ENCODE results near the gene DHH.

Gene DHH

GRCh38 chr12:49043241-49043640, 51.4 kb downstream of the DHH start:
- H3K27ac ChIP-seq, result no peak overlapping the region
- TF ChIP-seq CTCF (conservative IDR thresholded peaks at IDR 0.05) (no peak), ZFX (IDR thresholded peaks at IDR 0.05) (no peak)

DNA sequence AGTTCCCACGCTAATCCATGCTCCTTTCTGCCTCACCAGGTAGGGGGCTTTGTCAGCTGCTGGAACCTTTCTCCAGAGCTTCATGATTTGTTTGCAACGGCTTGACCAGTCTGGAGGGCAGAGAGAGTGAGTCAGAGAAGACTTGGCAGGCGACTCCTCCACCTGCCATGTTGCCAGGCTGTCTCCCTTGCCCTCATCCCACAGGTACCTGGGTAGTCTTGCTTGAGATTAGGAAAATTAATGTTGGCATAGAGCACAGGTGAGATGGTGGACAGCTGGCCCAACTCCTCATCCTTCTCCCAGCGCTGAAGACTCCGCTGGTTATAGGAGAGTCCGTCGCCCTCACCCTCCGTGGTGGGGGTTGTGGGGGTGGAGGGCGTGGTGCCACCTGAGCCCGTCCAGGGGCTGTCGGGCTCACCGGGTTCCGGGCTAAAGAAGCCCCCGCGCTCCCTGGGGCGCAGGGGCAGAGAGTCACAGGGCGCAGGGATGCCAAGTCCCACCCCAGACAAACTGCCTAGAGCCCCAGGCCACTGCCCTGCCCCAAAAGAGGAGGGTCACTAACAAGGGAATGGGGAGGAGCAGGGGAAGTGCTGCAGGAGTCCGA, 52.6 kb downstream of the DHH start:
- no peak overlapping the region for H3K27ac ChIP-seq
- TF ChIP-seq CTCF (conservative IDR thresholded peaks at IDR 0.05) (no peak), ZFX (IDR thresholded peaks at IDR 0.05) (no peak)

DNA sequence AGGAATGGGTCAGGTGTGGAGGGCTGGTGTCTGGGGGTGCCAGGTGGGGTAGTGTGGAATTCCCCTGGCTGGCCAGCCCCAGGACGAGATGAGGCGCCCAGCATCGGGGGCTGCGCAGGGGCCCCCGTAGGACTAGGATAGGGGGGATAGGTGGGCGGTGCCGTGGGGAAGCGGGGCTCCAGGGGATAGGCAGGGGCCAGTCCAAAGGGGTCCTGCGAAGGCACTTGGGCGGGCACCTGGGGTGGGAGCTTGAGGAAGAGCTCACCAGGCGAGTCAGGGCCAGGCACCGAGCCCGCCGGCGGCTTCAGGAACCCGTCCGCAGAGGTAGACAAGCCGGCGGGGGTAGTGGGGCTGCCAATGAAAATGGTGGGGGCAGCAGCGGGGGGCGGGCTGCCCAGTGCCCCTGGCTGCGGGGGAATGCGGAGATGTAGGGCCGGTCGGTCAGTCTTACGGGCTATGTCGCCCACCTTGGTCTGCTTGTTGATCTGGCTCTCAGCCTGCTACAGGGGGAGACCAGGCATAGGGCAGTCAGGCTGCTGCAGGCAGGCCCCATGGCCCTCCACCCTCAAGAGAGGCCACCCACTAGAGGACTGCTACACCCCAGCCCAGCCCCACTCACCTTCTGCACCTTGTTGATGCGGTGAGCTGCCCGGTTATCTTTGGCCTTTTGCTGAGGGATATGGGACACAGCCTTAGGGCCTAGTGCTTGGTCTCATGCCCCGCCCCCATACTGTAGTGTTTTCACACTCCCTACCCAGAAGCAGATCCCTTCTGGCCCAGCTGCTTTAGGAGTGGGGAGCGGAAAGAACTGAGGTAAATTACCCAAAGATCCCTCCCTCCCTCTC, 53.3 kb downstream of the DHH start:
- H3K27ac ChIP-seq, result no peak overlapping the region
- TF ChIP-seq CTCF (conservative IDR thresholded peaks at IDR 0.05), result no peak
- TF ChIP-seq ZFX (IDR thresholded peaks at IDR 0.05), result no peak

DNA sequence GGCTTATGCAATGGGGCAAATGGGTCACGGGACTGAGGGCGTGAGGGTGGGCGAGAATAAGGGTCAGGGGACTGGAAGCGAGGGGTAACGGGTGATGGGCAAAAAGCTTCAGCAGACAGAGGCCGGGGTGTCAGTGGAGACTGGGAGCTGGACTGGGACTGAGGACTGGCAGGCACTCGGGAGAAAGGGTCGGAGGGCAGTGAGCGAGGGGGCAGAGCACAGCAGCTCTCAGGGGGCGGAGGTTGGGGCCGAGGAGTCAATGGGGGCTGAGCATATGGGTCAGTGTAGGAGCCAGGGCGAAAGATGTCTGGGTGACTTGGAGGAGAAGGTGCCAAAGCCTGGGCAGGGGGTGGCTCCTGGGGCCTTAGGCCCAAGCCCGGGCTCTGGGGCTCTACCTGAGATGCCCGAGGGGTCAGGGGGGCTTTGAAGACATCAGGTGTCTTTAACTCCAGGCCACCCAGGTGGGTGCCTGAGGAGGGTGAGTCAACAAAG, 54.2 kb downstream of the DHH start:
- TF ChIP-seq ZFX (IDR thresholded peaks at IDR 0.05) (no peak), CTCF (conservative IDR thresholded peaks at IDR 0.05) (no peak)
- no peak overlapping the region for H3K27ac ChIP-seq

DNA sequence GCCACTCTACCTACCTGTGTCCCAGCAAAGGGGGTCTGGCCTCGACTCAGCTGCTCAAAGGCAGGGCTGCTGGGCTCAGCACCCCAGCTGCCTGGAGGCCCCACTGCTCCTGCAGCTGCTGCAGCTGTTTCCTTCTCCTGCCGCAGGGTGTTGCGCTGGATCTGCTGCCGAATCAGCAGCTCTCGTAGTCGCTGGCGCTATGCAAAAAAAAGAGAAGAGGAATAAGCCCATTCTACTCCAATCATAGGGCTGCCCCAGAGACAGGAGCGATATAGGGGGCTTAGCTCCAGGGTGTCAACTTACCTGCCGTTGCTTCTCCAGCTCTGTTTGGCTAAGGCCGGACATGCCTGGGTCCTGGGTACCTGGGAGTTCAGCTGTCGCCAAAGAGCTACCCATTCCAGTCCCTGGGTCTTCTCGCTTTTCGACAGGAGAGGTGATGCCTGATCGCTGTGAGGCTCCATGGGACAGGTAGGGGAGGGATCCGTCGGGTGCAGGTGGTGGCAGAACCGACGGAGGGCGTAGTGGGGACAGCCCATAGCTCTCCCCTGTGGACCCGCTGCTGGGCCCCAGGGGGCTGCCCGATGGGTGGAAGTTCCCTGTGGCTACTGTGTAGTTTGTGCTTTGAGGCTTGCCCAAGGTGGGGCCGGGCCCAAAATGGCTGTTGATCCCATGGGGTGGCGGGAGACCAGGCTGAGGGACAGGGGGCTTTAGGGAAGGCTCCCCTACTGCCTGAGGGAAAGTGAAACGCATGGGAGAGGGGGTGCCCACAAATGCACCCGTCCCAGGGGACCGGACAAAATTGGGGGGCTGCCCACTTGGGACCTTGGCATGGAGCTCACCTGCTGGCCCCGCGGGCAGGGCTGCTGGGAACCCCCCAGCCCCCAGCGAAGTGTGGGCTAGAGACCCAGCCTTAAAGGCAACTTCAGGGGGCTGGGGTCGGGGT, 54.9 kb downstream of the DHH start:
- TF ChIP-seq CTCF (conservative IDR thresholded peaks at IDR 0.05) (no peak), ZFX (IDR thresholded peaks at IDR 0.05) (no peak)
- H3K27ac ChIP-seq, result no peak overlapping the region

GRCh38 chr12:49038291-49038955, 56.2 kb downstream of the DHH start:
- TF ChIP-seq ZFX (IDR thresholded peaks at IDR 0.05) (no peak), CTCF (conservative IDR thresholded peaks at IDR 0.05) (no peak)
- H3K27ac ChIP-seq, result no peak overlapping the region
